HG02571 (cell line): ENCODE results near the gene SPINDOC.
"Not testable (repeated sequence)": the region's sequence is repeated elsewhere in the genome, so short reads cannot be mapped to it uniquely, and the experiment has no call there.

Experiments
- ATAC-seq: cut with Tn5 transposase; IDR thresholded peaks from one replicate; pipeline ENCODE4 v1.9.1; 2021; ENCODE audit warnings: mild to moderate bottlenecking, moderate library complexity; ENCODE audit not compliant: unreplicated experiment

SPINDOC gene

DNA sequence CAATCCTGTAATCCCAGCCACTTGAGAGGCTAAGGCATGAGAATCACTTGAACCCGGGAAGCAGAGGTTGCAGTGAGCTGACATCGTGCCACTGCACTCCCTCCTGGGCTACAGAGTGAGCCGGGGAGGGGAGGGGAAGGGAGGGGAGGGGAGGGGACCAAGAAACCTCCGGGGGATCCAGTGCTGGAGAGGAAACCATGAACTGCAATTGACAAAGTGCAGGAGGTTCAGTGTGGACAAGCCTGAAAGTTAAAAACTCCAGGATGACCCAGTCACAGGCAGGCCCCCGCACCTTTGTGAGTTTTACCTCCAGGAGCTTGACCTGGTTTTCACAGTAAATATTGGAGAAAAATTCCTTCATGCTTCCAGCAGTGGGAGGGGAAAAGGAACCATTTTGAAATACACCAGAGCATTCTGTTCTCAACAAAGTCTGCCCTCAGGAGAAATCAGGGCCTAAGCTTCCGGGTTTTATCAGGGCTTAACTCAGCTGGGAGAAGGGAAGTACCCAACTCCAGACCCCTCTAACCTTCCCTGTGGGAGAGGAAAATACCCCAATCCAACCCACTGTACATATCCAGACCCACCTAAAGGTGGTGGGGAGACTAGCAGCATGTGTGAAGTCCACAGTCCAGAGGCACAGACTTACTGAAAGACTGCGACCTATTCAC lies 29.2 kb upstream of the SPINDOC start:
- no peak for ATAC-seq

DNA sequence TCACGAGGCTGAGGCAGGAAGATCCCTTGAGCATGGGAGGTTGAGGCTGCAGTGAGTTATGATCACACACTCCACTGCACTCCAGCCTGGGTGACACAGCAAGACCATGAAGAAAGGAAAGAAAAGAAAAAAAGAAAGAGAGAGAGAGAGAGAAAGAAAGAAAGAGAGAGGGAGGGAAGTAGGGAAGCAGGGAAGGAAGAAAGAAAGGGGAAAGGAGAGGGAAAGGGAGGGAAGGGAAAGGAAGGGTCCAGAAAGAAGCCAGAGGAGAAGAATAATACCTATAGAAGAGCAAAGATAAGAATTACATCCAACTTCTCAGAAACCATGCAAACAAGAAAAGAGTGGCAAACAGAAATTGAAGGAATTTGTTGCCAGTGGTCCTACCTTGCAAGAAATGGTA lies 27.4 kb upstream of the SPINDOC start:
- no peak for ATAC-seq

DNA sequence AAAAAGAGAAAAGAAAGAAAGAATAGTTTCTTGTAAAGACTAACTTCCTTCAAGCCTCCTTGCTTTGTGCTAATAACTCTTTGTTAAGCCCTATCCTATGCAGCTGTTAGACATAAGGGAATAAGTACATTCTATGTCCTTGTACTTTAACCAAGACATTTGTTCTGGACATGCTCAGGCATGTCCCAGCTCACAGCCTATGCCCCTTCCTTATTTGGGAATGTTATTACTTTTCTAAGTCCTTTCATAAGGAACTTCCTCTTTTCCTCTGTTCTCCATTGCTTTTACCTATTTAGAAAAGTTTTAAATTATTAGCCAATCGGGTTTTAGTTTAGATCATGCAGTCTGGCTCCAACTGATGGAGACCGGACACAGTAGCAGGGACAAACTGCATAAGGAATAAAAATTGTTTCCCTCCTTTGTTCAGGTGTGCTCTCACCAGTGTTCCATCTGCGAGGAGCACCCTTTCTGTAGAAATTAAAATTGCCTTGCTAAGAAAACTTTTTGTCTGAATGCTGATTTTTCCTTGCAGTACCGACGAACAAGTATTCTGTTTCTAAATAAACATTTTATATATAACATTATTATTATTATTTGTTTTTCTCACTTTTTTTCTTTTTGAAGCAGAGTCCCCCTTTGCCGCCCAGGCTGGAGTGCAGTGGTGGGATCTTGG lies 21.6 kb upstream of the SPINDOC start:
- ATAC-seq = no peak

DNA sequence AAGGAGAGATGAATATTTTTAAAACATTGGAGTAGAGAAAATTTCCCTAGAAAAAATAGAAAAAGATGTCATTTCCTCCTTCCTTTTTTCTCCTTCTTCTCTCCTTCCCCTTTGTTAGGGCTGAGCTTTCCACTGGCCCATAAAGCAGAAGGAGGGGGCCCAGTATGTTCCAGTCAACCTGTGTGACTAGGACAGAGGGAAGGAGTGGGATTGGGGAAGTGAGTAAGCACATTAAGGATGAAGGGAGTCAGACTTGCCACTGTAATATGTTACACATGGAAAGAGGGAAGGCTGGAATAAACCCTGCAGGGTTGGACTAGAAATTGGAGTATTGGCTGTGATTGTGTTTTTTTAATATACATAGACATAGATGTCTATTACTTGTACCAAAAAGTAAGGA lies 20.1 kb upstream of the SPINDOC start:
- ATAC-seq = no peak

DNA sequence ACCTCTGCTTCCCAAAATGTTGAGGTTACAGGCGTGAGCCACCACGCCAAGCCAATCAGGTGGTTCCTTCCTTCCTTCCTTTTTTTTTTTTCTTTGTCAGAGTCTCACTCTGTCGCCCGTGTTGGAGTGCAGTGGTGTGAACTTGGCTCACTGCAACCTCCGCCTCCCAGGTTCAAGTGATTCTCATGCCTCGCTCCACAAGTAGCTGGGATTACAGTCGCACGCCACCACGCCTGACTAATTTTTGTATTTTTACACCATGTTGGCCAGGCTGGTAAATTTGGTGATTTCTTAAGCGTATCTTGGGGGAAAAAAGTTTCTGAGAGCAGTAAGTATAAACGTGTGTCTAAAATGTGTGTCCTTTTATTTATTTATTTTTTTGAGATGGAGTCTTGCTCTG lies 18.2 kb upstream of the SPINDOC start:
- no peak for ATAC-seq

DNA sequence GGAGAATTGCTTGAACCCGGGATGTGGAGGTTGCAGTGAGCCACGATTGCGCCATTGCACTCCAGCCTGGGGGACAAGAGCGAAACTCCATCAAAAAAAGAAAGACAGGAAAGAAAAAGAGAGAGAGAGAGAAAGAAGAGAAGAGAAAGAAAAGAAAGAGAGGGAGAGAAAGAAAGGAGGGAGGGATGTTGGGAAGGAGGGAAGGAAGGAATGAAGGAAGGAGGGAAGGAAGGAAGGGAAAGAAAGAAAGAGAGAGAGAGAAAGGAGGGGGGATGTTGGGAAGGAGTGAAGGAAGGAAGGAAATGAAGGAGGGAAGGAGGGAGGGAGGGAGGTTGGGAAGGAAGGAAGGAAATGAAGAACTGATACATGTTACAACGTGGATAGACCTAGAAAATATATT lies 12.3 kb upstream of the SPINDOC start:
- no peak for ATAC-seq

DNA sequence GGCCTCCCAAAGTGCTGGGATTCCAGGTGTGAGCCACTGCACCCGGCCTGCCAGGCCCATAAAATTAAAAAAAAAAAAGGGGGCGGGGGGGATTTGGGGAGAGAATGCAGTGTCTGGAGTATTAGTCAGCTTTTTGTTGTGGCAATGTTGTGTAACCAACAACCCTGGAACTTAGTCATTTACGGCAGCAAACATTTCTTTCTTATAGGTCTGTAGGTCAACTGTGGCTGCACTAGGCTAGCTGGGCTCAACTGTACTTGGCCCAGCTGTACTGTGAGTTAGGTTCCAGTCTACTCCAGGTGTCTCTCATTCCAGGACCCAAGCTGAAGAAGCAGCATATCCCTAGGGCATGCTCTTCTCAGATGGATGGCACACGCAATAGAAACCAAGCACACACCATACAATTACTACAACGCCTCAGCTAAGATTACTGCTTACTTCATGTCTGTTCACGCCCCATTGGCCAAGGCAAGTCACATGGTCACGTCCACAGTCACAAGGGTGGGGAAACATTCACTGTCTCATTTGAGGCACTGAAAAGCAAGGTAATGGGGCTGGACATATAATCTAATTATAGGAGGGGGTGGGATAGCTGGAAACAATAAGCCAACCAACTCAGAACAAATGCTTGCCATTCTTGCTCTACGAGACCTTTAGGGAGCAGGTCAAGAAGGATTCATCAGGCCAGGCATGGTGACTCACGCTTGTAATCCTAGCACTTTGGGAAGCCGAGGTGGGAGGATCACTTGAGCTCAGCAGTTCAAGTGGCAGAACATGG lies 10.4 kb upstream of the SPINDOC start:
- ATAC-seq = no peak

DNA sequence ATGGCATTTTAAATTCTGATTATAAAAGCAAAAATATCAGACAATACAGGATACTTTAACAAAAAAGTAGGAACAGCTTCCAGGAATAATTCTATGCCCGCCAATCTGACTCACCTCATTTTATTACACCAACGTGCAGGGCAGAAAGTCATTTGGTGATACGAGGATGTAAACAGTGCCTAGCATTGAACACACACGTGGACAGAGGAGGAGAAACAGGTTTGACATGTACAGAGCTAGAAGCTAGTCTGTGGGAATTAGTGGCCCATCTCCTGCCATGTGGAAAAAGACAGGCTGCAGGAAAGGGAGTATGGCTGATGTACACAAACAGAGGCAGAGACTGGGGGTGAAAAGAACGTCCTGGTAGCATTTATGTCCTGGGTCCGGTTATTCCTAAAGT lies 9.0 kb upstream of the SPINDOC start:
- ATAC-seq = no peak

DNA sequence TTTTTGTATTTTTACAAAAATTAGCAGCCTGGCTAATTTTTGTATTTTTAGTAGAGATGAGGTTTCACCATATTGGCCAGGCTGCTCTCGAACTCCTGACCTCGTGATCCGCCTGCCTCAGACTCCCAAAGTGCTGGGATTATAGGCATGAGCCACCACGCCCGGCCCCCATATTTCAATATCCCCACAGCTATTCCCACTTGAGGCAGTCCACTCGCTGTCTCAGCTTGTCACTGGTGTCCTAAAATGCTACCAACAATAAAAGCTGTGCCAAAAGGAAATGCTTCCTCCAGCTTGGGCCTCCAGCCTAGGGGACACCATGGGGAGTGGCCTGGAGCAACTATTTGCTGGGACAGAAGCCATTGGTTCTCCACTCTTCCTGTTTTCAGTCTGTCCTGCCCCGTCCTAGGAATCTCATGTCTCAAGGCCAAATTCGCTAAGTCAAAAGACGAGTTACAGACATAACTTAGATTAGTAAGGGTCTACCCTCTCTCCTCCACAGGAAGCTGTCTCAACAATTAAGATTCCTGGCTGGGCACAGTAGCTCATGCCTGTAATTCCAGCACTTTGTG lies 7.3 kb upstream of the SPINDOC start:
- no peak for ATAC-seq

DNA sequence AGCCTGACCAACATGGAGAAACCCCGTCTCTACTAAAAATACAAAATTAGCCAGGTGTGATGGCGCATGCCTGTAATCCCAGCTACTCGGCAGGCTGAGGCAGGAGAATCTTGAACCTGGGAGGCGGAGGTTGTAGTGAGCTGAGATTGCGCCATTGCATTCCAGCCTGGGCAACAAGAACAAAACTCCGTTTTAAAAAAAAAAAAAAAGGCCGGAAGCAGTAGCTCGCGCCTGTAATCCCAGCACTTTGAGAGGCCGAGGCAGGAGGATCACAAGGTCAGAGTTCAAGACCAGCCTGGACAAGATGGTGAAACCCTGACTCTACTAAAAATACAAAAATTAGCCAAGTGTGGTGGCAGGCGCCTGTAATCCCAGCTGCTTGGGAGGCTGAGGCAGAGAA lies 2.9 kb upstream of the SPINDOC start:
- ATAC-seq = not testable (repeated sequence)

DNA sequence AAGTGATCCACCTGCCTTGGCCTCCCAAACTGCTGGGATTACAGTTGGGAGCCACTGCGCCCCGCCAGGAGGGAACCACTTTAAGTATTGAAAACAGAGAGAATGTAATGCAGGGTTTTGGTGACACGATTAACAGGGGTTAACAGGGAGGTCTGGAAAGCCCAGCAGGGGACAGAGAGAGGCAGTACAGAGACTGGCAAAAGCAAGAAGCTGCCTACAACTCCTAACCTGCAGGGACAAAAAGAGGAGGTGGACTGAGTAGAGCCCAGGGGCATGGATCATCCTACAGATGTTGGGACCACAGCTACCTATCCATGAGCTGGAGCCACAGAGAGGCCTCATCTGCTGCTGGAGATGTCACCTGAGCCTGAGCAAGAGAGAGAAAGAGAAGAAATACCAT lies 1.7 kb upstream of the SPINDOC start:
- ATAC-seq = no peak

DNA sequence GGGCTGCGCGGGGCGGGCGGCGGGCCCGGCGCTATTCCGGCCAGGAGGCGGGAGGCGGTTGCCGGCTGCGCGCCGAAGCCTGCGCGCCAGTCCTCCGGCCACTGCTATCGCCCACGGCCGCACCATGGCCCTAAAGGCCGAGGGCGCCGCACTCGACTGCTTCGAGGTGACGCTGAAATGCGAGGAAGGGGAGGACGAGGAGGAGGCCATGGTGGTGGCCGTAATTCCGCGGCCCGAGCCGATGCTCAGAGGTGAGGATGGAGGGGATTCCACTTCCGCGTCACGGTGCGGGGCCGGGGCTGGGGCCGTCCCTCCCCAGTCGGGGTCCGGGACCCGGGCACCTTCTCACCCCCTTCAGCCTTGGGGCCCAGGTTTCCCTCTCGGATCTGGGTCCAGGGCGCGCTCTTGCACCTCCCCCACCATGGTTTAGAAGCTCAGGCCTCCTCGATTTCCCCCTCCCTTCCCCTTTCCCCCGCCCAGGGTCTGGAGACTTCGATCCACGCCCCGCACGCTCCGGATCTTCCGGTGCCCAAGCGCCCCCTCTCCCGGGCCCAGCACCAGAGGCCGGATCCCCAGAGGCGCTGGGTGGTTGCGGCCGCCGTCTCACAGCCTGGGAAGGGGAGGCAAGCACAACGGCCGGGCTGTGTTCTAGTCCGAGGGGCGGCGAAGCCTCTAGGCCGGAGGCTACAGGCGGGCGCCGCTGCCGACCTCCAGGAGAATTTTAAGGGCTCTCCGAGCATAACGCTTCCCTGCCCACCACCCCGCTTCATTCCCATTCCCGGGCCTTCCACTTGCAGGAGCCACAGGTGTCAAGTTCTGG lies 517 bp downstream of the SPINDOC start:
- peak; percentile 43 for ATAC-seq

DNA sequence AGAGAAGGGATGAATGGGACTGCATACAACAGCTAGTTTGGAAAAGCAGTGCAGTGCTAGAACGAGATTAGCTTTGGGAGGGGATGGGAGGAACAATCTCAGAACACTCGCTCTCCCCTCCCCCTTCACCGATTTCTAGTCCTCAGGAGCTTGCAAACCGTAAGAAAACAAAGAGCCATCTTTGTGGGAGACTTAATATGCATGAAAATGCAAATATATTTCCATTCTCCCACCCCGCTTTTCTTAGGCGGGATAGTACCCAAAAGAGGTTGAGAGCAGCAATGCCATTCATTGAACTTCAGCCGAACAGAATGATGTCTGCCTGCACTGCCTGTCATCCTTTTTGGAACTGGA lies 1.1 kb downstream of the SPINDOC start:
- no peak for ATAC-seq

DNA sequence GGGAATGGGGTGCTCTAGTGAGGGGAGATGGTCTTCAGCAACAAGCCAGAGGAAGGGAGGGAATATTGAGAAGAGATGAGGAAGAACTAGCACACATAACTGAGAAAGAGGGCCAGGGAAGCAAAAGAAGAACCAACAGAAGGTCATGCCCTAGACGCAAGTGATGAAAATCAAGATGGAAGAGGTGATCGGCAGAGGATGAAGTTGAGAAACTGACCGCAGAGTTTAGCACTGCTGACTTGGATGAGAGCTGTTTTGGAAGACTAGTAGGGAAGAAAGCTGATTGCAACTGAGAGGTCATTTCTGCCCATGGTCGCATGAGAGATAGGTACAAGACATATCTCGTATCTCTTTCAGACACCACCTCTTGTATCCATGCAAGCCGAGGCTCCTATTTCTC lies 2.9 kb downstream of the SPINDOC start:
- ATAC-seq = no peak

DNA sequence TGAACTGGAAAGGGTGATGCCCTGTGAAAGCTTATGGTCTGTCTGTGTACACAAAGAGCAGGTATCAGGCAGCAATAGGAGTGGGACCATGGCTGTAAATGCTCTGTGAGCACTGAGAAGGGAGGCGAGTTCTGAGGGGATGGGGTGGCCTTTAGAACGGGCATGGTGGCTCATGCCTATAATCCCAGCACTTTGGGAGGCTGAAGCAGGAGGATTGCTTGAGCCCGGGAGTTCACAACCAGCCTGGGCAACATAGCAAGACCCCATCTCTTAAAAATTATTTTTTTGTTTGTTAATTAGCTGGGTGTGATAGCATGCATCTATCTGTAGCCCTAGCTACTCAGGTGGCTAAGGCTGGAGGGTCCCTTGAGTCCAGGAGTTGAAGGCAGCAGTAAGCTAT lies 3.5 kb downstream of the SPINDOC start:
- ATAC-seq = no peak

DNA sequence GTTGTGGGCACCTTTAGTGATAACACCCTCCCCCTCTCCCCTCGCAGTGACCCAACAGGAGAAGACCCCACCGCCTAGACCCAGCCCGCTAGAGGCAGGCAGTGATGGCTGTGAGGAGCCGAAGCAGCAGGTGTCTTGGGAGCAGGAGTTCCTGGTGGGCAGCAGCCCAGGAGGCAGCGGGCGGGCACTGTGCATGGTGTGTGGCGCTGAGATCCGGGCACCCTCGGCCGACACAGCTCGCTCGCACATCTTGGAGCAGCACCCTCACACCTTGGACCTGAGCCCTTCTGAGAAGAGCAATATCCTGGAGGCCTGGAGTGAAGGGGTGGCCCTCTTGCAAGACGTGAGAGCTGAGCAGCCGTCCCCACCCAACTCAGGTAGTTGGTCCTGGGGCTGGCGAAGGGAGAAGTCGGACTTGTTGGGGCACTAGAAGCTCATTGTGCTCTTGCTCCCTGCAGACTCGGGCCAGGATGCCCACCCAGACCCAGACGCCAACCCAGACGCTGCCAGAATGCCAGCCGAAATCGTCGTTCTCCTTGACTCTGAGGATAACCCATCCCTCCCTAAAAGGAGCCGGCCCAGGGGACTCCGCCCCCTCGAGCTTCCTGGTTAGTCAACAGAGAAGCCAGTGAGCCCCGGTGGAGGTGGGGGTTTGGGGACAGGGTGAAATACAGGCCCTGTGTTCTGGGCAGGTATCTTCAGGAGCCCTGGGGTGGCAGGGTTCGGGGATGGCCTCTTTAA lies 4.7 kb downstream of the SPINDOC start:
- ATAC-seq = no peak

DNA sequence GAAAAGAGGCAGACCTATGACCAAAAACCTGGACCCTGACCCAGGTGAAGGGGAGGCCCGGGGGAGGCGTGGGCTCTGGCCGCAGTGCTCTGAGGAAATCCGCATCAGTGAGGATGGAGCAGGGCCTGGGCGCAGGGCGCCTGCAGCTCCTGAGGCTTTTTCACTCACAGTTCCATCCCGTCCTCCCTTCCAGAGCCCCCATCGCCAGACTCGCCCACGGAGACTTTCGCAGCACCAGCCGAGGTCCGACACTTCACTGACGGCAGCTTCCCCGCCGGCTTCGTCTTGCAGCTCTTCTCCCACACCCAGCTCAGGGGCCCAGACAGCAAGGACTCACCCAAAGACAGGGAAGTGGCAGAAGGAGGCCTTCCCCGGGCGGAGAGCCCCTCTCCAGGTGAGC lies 5.4 kb downstream of the SPINDOC start:
- ATAC-seq = no peak

DNA sequence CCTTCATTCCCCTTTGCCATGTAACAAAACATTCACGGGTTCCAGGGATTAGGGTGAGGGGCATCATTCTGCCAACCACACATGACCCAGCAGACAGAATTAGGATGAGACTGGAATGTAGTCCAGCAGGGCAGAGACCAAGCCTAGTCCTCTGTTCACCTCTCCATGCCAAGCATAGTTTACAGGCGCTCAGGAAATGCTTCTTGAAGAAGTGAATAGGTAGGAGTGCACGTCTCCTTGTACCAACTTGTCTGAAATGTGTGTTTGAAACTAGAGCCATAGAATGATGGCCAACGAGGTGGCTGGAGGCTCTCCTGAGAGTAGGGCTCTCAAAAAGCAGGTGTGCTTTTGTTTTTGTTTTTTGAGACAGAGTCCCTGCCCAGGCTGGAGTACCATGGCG lies 8.2 kb downstream of the SPINDOC start:
- ATAC-seq = no peak

DNA sequence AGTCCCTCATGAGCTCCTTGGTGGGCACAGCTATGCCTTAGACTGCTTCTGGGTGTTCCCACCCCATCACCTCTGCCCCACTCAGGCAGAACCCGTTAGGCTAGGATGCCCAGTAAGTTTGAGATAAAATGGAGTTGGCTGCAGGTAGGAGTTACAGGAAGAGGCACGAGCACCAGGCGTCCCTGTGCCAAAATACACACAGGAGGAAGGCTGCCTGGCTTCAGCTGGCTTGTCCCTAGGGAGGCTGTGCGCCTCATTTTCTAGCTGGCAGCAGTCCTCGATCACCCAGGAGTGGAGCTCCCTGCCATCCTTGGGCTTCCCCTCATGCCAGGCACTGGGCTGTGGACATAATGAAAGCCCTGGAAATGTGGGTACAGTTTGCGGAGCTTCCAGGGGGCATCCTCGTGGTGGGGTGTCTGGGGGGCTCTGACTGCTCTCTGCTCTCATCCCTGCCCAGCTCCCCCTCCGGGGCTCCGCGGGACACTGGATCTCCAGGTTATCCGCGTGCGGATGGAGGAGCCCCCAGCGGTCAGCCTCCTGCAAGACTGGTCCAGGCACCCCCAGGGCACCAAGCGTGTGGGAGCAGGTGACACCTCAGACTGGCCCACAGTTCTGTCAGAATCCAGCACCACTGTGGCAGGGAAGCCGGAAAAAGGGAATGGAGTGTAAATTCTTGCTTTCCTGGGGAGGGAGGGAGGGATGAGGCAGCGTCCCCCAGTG lies 13.4 kb downstream of the SPINDOC start:
- ATAC-seq = no peak
